GM04503 (cell line): Measurements from ENCODE around the gene NF2.

Experiments used
- DNase-seq: peaks from one replicate; pipeline ENCODE4 v3.0.0-alpha.2; 2012; ENCODE audit warnings: low read depth

Gene NF2

DNA sequence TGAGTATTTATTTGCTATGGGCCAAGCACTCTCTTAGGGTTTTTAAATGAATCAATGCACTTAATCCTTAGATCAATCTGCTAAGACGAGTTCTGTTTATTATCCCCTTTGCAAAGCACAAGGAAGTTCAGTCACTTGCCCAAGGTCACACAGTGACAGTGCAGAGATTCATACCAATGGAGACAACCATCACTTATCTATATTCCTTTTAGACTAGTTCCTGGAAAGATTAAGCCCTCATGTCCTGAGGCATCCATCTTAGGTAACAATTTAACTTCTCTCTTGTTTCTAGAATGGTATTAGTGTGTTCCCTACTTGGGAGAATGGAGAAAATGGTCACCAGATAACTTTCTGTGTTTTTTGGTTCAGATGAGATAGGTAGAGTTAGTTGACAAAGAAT is 28.3 kb downstream of the NF2 start:
- no peak for DNase-seq

DNA sequence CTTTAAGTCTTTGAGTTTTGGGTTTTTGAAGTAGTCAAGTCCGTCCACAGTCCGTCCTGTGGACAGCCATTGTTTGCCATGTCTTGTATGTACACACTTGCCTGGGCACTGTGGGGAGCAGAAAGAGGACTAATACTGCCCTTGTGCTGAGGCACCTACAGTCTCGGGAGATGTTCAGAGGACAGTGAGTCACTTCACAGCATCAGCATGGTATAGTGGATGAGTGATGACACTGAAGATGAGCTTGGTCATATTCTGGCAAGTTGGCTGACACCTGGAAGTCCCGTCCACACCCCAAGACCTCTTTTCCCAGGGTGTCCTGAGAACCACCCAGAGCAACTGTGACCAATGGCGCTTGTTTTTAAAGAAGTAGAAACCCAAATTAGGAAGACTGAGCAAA is 29.2 kb downstream of the NF2 start:
- no peak for DNase-seq

DNA sequence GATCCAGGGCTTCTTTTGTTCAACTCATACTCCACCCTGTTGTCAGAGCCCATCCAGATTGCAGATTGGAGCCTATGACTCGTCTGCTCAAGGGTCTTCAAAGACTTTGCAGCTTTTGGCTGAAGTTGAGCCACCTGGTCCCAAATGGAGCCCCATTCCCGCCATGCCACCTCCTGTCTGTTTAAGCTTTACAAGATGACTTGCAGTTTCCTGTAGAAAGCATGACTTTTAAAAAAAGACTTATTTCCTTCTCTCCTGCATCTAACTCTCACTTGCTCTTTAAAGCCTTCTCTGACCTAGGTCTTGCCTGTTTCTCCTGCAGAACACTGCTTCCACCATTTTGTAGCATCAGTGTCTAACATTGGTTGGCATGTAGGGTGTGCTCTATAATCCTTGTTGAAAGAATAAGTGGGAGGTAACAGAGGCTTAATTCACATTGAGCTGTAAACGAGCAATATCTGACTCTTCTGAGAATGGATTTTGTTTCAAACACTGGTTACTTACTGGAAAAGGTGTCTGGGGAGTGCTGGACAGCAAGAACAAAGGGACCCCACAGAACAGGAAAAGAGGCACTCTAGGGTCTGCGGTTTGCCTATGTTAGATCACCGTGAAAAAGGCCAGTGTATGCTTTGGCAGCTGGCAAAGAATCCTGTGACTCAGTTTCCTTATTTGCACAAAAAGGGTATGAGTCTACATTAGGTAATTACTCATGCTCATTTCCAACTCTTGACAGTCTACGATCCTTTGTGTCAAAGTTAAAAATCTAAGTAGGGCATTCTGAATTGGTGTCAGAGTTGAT is 30.3 kb downstream of the NF2 start:
- DNase-seq = no peak

DNA sequence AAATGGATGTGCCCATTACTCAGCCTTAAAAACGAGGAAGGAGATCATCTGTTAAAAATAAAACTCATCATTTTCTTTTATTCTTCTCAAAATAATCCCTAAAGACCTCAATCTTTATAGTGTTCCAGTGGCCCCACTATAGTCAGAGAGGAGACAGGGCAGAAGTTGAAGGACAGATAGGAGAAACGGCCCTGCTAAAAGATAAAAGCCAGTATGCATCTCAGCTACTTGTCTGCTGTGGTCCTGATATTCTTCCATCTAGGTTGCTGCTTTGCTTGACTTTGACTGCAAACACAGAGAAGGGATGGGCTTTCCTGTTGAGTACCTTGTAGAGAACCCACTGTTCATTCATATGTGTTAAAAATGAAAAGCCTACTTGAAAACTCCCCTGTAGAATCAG is 31.4 kb downstream of the NF2 start:
- no peak for DNase-seq

DNA sequence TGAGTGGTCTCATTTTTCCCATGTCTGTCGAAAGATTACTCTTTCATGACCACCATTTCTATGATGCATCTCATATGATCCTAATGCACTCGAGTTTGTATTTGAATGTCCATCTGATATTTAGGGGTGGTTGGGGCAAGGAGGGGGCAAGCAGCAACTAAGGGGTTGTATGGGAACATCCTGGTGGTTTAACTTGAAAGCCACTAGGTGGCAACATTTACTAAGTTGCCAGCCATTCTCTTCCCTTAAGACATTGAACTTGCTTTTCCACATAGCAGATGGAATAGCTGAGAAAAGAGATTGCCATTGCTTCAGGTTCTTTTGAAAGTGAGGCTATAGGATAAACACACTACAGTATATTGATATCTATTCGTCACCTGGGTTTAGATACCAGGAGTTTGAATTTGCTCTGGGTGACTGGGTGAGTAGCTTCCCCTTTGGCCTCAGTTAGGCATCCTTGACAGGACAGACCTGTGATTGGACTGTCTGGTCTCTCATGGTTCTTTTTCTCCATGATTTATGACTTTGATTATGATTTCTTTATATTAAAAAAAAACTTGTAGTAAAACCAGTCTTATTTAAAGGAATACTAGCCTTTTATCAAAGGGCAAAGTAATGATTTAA is 32.4 kb downstream of the NF2 start:
- DNase-seq = no peak

DNA sequence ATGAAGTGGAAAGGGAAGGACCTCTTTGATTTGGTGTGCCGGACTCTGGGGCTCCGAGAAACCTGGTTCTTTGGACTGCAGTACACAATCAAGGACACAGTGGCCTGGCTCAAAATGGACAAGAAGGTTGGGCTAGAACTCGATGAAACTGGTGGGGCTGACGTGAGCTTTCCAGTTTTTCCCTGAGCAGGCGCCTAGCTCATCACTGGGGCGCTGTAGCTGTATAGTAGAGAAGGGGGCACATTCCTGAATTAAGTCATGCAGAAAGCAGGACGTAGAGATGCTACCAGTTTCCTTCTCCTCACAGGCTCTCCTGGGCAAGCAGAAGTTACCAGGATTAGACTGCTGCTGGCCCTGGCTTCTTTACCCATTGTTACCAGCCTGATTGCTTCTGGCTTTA is 33.3 kb downstream of the NF2 start:
- DNase-seq = no peak

DNA sequence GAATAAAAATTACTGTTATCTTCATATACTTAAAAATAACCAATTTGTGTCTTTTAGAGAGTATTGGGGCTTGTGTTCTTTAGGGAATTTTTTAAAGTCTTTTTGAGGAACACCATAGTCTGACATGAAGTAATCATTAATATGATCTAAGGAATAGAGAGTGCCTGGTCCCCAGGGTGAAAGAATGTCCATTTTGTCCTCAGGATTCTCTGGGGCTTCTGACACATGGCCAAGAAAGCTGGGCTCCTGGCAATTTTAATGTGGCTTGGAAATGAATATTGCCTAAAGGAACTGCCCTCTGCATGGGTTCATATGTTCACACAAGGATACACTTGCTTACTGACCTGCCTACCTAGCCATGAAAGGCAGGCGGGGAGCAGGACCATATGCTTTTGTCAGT is 33.7 kb downstream of the NF2 start:
- no peak for DNase-seq

DNA sequence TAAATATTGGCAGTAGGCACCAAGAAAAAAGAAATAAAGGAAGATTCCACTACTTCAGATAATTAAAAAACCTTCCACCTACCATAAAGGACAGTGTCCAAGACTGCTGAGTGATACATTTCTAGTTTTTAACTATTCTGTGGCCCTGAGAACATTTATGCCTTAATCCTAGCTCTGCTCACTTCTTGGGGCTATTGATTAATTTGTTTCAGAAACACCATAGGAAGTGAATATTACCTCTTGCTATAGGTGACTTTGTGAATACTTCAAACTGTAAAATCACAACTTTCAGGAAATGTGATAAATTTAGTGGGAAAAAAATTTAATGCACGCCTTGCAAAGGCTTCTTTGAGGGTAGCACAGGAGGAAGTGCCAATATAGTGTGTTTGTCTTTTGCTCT is 35.2 kb downstream of the NF2 start:
- DNase-seq = no peak

DNA sequence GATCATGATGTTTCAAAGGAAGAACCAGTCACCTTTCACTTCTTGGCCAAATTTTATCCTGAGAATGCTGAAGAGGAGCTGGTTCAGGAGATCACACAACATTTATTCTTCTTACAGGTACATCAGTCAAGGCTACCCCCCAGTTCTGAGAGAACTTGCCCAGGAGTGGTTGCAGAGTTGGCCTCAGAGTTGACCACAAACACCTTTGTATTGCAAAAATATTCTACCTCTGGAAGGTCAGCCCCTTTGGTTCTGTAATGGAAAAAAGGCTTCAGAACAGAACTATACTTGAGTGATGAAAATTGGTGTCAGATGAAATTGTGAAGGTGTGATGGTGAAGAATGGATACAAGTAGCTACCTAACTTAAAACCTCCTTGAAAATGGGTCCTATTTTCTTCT is 35.7 kb downstream of the NF2 start:
- DNase-seq = no peak

DNA sequence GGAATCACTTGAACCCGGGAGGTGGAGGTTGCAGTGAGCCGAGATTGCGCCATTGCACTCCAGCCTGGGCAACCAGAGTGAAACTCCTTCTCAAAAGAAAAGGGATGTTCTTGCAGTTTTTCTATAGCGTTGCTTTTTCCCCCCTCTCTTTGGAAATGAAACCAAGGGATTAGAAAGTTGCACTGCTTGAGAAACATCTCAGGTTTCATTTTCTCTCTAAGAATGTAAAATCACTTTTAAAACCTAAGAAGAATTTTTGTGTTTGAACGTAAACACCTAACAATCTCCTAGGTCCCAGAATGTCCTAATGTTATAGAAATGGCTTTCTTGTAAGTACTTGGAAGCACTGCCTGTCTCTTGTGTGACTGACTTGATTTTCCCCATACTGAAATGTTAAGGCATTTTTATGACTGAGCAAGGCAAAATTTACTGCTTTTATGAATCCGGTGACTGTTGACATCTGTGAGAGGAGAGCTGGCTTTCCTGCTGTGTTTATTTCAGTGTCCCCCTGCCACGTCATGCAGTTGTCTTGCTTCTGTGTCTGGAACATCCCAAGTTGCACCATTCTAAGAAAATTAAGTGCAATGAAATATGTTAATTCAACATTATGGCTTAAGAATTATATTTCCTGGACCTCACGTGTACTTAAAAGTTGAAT is 37.7 kb downstream of the NF2 start:
- peak; percentile 80 for DNase-seq

DNA sequence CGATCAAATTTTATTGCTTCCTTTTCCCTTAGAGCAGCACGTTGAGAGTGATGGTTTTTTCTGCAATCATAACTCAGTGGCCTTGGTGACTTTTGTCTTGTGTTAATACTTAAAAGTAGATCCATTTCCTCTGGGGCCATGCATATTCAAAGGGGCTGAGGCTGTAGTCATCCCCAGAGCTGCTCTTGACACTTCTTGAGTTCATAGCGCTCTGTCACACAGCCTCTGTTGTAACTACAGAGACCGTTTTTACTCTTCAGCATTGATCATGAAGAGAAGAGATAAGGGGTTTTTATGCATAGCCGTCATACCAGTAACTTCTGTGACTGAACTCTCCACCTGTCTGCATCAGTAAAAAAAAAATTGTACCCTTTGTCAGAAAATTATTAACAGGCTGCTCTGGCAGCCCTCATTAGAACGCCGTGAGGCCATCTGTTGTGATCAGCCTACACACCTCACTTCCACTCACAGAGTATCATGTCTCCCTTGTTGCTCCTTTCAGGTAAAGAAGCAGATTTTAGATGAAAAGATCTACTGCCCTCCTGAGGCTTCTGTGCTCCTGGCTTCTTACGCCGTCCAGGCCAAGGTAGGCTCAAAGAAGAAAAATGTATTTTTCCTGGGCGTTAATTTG is 38.4 kb downstream of the NF2 start:
- DNase-seq = no peak

DNA sequence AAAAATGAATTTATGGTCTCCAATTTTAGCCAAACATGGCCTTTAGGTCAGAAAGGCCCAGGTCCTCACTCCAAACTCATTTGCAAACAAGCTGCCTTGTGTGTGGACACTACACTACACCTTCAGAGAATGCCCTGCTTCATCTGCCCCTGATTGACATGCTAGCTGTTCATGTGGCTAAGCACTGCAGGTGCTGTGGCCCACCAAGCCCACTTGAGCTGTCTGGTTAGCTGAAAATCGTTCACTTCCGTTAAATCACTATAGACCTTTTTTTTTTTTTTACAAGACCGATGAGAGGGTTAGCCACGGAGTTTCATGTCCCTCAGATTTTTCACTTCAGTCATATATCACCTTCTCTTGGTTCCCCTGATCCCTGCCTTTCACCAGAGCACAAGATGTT is 39.3 kb downstream of the NF2 start:
- no peak for DNase-seq

DNA sequence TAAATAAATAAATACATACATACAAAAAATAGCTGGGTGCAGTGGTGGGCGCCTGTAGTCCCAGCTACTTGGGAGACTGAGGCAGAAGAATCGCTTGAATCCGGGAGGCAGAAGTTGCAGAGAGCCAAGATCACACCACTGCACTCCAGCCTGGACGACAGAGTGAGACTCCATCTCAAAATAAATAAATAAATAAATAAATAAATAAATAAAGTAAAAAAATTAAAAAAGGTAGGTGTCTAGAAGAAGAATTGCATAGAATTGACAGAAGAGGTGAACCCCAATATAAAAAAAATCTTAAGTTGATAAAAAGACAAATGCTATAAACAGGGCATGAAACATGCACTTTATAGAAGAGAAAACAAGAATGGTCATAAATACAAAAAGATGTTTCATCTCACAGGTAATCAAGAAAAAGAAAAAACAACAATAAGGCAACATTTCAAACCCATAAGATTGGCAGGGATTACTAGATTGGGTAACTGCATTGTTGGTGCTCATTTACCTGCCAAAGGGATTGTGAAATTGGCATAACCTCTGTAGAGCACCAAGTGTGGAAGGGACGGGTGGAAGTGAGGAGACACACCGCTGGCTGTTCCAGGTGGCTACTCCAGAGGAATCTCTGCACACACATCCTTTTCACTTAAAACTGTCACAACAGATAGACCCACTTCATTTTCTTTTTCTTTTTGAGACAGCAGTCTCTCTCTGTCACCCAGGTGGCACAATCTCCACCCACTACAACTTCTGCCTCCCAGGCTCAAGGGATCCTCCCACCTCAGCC is 44.7 kb downstream of the NF2 start:
- DNase-seq = no peak

DNA sequence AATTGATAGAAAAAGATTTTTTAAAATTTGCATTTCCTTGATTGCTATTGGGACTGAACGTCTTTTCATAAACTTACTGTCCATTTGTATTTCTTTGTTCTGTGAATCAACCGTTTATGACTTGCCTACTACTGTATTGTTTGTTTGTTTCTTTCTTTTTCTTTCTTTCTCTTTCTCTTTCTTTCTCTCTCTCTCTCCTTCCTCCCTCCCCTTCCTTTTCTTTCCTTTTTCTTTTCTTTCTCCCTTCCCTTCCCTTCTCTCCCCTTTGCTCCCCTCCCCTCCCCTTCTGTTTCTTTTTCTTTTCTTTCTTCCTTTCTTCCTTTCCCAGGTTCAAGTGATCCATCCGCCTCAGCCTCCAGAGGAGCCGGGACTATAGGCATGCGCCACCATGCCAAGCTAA is 46.9 kb downstream of the NF2 start:
- DNase-seq = no peak

DNA sequence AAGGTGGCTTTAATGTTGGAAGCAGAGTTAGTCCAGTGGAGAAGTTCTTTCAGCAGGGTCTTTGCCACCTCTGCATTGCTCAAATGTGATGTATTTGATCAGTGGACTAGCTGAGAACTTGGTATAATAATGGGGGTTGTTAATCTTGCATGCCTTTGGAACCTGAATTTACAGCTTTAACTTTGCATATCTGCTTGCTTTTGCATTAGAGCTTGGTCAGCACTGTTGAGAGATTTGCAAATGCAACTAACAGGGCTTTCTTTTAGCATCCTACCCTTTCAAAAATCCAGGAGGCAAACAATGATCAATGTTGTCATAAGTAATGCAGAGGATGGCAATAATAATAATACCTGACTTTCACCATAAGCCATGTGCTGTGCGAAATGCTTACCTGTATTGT is 48.2 kb downstream of the NF2 start:
- no peak for DNase-seq

DNA sequence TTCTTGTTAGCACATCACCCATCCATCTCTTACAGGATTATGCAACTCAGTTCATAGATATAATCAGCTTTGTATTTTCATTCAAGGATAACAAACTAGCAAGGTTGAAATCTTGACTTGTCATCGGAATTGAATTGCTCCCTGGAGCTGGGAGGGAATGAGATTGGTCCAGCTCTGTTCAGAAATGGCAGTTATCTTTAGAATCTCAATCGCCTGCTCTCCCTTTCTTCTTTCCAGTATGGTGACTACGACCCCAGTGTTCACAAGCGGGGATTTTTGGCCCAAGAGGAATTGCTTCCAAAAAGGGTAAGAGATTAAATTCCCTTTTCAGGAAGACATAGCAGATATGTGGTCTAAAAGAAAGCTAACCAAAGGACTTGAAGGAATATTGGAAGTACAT is 51.0 kb downstream of the NF2 start:
- no peak for DNase-seq

DNA sequence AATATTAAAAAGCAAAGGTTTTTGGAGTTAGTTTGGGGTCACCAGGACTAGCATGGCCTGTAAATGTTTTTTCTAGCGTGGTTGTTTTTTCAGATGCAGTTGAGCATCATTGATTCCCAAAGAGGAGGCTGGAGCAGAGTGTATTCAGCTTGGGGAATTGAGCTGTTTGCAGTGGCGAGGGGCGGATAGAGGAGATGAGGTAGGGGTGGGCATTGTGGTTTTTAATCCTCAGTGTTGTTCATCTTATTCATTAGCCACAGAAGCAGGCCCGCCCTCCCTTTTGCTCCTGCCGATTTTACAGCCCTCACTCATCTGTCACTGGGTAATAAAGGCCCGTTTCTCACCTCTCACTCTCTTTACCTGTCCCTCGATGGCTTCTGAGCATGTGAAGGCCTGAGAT is 51.4 kb downstream of the NF2 start:
- DNase-seq = no peak

DNA sequence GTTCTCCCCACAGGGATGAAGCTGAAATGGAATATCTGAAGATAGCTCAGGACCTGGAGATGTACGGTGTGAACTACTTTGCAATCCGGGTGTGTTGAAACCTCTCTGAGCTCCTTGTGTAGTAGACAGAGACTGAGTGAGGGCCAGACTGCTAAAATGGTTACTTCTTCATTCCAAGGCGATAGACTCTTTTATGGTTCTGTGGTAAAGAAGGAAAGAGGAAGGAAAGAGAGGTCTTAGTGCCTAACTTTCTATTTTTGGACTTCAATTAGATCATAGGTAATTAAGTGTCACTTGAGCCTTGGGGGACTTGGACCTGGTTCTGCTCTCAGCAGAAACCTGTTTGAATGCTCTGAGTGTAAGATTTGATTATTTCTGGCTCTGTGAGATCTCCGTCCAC is 54.7 kb downstream of the NF2 start:
- no peak for DNase-seq

DNA sequence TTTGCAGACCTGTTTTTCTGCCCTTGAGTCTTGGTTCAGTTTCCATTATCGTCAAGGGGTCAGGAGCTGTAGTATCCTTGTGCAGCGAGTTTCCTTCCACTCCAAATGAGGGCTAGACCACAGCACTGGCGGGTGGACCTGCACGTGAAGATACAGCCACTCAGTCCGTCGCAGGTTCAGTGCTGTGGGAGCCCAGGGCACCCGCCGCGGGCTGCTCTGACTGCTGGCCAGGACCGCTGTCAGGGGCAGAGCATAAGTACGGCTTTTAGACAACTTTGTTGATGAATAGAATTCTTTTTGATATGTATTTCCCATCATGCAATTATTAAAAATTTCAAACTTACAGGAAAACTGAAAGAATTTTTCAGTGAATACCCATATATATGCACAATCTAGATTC is 56.6 kb downstream of the NF2 start:
- DNase-seq = no peak

DNA sequence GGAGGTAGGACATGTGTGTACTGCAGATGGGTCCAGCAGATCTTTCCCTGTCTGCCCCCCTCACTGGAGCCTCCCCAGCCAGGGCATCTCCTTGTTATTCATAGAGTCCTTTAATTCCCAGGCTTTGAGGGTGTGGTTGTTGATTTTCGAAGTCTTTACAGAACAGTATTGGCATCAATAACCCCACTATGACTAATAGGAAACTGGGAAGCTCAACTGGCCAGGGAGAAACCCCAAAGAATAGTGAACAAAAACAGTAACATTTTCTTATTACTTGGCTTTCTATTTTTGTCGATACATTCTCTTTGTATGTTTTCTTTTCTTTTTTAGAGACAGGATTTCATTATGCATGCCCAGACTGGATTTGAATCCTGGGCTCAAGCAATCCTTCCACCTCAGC is 57.9 kb downstream of the NF2 start:
- no peak for DNase-seq

DNA sequence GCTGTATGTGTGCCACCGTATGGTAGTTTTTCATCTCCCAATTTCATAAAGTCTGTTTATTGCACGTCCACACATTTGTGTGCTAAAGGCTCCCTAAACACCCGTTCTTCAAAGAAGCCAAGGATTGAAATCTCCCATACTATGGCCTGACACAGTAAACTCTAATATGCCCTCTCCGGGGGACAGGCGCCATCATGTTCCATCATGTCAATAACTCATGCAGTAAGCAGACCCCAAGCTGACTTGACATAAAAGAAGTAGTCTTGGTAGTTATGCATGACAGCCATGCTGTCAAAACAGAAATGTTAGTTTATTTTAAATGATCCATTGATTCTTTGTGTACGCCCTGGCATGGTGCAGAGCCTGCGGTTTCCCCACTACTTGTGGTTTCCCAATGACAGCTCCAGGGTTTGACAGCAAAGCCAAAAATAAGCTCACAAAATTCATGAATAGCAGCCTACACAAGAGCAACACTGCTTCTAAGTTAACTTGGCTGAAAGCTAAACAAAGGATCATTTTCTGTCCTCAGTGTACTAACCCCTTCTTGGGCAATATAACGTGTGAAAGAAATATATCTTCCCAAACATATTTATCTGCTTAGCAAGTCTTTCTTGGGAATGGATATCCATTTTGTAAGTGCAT is 59.9 kb downstream of the NF2 start:
- no peak for DNase-seq

DNA sequence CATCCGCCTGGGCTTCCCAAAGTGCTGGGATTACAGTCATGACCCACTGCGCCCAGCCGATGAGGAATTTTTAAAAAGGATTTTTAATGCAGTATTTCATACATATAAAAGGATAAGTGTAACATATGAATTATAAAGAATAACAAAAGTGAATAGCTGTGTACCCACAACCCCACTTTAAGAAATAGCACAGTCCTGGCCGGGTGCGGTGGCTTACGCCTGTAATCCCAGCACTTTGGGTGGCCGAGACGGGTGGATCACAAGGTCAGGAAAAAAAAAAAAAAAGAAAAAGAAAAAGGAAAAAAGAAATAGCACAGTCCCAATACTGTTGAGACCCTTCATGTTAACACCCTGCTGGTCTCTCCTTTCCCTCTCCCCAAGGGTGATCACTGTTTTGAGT is 62.1 kb downstream of the NF2 start:
- no peak for DNase-seq
